Measurements from ENCODE around the gene TRIM28.
A peak's percentile ranks its signal among the peaks of the same experiment; 100 is the strongest.
"Not testable (repeated sequence)": the region's sequence is repeated elsewhere in the genome, so short reads cannot be mapped to it uniquely, and the experiment has no call there.

Gene TRIM28

GRCh38 chr19:58543826-58544590, at the start of gene TRIM28:
Gene TRIM28, plus strand, starts transcription at chr19:58544064. Its CDS starts 694 bp downstream, at chr19:58544758.
- peak within 1 kb of the TSS; percentile 91 for H3K4me3 ChIP-seq (ENCODE audit: low read length)
- TF ChIP-seq ZNF274 (IDR thresholded peaks at IDR 0.05; ENCODE audit: low read depth, low read length), result no peak

GRCh38 chr19:58497634-58498170, 46.2 kb upstream of the TRIM28 start:
- H3K4me3 ChIP-seq (ENCODE audit: low read length), result no peak overlapping the region
- no peak for TF ChIP-seq ZNF274 (IDR thresholded peaks at IDR 0.05; ENCODE audit: low read depth, low read length)

DNA sequence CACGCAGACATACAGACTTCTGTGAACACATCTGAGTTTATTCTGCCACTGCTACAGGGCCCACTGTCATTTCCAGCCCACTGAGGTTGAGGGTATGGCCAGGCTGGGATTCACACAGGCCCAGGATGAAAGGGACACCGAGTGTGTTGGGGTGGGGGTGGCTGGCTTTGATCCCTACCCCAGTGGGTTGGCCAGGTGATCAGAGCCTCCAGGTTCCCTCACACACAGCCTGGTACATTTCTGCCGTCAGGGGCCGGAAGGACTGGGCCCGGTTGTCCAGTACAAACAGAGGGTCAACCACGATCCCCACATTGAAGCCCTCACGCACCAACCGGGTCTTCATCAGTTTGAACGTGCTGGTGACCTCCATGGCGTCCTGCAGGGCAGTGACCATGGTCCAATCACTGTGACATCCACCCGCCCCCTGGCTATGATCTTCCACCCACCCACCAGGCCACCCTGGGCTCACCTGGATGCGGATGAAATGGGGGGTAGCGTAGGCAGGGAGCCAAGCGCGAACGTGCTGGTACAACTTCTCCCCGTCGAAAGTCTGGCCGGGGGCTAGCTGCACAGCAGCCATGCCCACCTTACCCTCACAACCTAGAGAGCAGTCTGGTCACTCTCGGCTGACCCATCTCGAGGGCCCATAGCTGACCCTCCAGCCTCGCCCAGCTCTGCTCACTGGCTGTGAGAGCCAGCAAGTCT, 45.4 kb upstream of the TRIM28 start:
- peak overlapping the region; percentile 53; the same call in 1 of the 2 replicates for H3K4me3 ChIP-seq (ENCODE audit: low read length)
- TF ChIP-seq ZNF274 (IDR thresholded peaks at IDR 0.05; ENCODE audit: low read depth, low read length), result no peak

- TF ChIP-seq ZNF274 (IDR thresholded peaks at IDR 0.05; ENCODE audit: low read depth, low read length), result no peak
- peak overlapping the region; percentile 77 for H3K4me3 ChIP-seq (ENCODE audit: low read length)
Measured at GRCh38 chr19:58499021-58499927, 44.6 kb upstream of the TRIM28 start.

- no peak for TF ChIP-seq ZNF274 (IDR thresholded peaks at IDR 0.05; ENCODE audit: low read depth, low read length)
- peak overlapping the region; percentile 77; the same call in 1 of the 2 replicates for H3K4me3 ChIP-seq (ENCODE audit: low read length)
Measured at GRCh38 chr19:58500242-58500641, 43.6 kb upstream of the TRIM28 start.

DNA sequence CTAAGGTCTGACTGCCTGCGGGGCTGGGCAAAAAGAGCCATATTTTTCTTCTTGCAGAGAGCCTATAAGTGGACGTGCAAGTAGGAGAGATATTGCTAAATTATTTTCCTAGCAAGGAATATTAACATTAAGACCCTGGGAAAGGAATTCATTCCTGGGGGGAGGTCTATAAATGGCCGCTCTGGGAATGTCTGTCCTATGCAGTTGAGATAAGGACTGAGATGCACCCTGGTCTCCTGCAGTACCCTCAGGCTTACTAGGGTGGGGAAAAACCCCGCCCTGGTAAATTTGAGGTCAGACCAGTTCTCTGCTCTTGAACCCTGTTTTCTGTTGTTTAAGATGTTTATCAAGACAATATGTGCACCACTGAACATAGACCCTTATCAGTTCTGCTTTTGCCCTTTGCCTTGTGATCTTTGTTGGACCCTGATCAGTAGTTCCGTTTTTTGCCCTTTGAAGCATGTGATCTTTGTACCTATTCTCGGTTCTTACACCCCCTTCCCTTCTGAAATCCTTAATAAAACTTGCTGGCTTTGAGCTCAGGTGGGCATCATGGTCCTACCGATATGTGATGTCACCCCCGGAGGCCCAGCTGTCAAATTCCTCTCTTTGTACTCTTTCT, 36.2 kb upstream of the TRIM28 start:
- H3K4me3 ChIP-seq (ENCODE audit: low read length), result not testable (repeated sequence)

DNA sequence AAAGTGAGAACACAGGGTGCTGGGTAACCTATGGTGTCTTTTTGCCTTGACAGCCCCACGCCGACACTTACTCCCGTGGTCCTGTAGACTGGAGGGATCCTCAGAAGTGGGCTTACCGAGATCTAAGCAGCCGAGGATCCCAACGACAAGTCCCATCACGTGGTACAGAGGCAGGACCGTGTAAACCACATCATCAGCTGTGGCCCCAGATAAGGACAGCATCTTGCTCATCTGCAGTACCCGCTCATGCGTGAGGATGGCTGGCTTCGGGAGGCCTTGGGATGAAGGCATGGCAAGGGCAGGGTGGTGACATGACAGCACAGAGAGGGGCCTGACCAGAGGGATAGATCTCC, 34.2 kb upstream of the TRIM28 start:
- TF ChIP-seq ZNF274 (IDR thresholded peaks at IDR 0.05; ENCODE audit: low read depth, low read length), result no peak
- no peak overlapping the region for H3K4me3 ChIP-seq (ENCODE audit: low read length)

DNA sequence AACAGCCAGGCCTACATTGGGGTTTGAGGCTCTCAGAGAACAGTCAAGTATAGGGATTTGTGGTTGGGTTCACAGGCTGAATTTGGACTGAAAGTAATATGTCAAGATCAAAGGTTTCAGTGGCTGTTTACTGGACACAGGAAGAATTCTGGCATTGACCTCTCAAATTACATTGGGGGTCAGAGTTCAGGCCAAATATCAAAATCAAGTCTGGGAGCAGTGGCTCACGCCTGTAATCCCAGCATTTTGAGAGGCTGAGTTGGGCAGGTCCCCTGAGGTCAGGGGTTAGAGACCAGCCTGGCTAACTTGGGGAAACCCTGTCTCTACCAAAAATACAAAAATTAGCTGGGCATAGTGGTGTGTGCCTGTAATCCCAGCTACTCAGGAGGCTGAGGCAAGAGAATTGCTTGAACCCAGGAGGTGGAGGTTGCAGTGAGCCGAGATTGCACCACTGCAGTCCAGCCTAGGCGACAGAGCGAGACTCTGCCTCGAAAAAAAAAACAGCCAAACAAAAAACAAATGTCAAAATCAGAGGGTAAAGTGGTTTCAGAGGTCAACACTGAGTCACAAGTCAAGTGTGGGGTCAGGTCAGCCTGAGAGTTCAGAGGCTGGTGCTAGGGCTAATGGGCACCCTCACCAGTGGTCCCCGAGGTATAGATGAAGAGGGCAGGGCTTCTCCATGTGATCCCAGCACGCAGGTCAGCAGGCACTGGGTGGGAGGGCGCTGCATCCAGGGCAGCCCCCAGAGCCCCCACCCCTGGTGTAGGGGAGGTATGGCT, 33.6 kb upstream of the TRIM28 start:
- TF ChIP-seq ZNF274 (IDR thresholded peaks at IDR 0.05; ENCODE audit: low read depth, low read length), result no peak
- no peak overlapping the region for H3K4me3 ChIP-seq (ENCODE audit: low read length)

DNA sequence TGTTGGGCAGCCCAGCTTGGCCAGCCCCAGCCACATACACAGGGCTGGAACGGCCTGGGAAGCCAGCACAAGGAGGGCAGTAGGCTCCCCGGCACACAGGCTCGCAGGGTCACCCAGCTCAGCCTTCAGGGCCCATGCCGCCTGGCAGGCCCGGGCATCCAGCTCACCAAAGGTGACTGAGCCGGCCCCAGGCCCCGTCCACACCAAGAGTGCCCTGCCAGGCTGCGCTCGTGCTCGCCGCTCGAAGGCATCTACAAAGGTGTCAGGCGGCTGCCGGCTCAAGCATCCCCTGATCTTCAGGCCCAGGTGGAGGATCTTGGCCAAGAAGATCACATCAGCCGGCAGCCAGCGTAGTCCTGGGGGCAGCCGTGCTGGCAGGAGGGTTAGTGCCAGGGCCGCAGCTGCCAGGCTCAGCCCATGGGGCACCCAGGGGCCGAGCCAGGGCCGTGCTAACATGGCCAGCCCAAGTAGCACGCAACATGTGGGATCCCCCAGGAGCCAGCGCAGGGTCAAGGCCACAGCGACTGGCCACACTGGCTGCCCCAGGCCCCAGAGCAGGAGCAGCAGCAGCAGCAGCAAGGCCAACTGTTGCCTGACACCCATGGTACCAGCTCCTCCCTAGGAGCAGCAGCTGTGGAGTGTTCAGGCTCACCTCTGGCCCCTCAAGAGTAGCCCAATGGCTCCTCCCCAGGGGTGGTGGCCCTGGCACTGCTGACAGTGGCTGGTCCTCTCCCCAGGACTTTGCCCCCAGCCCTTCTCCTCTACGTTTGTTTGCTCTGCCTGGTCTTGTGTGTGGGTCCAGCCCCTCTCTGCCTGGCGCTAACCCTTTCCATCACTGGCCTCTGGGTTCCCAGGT, 32.3 kb upstream of the TRIM28 start, which contains the start of gene SLC27A5:
SLC27A5 (minus strand) TSS at position 640 of the 856 bp plus-strand sequence; CDS start at position 603, 37 bp downstream.
- no peak for TF ChIP-seq ZNF274 (IDR thresholded peaks at IDR 0.05; ENCODE audit: low read depth, low read length)

DNA sequence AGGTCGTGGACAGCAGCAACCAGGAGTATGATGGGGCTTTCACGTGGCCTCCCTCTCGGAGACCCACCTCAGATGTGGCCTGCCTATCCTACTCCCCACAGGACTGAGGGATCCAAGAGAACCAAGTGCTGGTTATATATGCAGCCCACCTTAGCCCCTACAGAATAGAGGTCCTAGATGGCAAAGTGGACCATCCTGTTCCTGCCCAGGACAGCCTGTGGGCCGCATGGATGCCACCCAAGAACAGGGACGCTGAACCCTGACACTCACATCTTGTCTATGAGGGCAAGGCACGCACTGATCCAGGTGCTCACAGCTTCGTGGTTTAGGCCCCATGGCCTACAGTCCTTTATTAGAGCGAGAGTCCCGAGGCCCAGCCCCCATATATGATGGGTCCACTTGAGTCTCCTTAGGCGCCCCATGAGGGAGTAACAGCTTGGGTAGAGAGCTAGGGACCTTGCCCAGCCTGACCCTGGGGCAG, 30.6 kb upstream of the TRIM28 start:
- TF ChIP-seq ZNF274 (IDR thresholded peaks at IDR 0.05; ENCODE audit: low read depth, low read length), result no peak
- no peak overlapping the region for H3K4me3 ChIP-seq (ENCODE audit: low read length)

More for the DNA sequence above, 32.3 kb upstream of the TRIM28 start, which contains the start of gene SLC27A5:
- no peak within 1 kb of the TSS for H3K4me3 ChIP-seq (ENCODE audit: low read length)

DNA sequence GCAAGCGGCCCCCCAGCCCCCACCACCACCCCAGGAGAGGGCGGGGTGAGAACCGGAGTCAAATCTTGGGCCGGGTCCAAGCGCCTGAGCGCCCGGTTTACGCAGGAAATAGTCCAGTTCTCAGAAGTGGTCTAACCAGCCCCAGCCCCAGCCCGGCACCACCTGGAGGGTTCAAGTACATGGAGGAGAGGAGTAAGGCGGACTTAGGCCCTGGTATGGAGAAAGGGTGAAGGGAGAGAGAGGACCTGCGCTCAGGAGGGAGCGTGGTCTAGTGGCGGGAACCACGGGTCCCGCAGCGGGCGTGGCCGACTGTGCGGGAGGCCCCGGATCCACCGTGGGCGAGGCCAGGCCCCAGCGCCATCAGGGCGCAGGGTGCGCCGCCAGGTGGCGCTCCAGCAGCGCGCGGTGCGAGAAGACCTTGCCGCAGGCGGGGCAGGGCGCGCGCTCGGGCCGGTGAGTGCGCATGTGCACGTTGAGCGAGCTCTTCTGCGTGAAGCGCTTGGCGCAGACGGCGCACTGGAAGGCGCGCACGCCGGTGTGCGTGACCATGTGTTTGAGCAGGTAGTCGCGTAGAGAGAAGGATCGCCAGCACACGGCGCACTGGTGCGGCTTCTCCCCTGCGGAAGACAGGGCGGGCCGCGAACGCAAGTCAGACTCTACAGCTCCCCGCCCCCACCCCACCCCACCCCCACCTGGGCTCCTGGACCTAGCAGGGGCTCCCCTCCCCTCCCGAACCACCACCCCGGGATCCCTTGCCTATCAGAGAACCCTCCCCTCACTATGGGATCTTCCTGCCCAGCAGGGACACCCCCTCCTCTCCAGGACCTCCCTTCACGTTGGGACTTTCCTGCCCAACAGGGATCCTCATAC, 29.9 kb upstream of the TRIM28 start:
- H3K4me3 ChIP-seq (ENCODE audit: low read length), result peak overlapping the region; percentile 75

More for the DNA sequence above, 29.9 kb upstream of the TRIM28 start:
- TF ChIP-seq ZNF274 (IDR thresholded peaks at IDR 0.05; ENCODE audit: low read depth, low read length), result no peak
